ENCODE data around the gene MIER3.

MIER3 gene

GRCh38 chr5:56896763-56897162 is 55.2 kb downstream of the MIER3 start:
- DNase-seq (ENCODE audit: low spot score) = no peak

- no peak for DNase-seq (ENCODE audit: low spot score)
Measured at GRCh38 chr5:56893251-56893951, 58.5 kb downstream of the MIER3 start.

GRCh38 chr5:56881571-56881970 is 70.4 kb downstream of the MIER3 start:
- no peak for DNase-seq (ENCODE audit: low spot score)

- DNase-seq (ENCODE audit: low spot score) = peak; percentile 84
Measured at GRCh38 chr5:56876327-56876726, 75.6 kb downstream of the MIER3 start.

GRCh38 chr5:56873056-56873455 is 78.9 kb downstream of the MIER3 start:
- DNase-seq (ENCODE audit: low spot score) = no peak

- no peak for DNase-seq (ENCODE audit: low spot score)
Measured at GRCh38 chr5:56871777-56872176, 80.1 kb downstream of the MIER3 start.
